Measurements from ENCODE around the gene PTPRO.
A peak's percentile ranks its signal among the peaks of the same experiment; 100 is the strongest.

The PTPRO gene

GRCh38 chr12:15620741-15621539 is 298.6 kb downstream of the PTPRO start:
- DNase-seq (ENCODE audit: extremely low spot score): no peak
- ChIA-PET POLR2A (no interaction called here), CTCF (no interaction called here)
- TF ChIP-seq CTCF (IDR thresholded peaks at IDR 0.05; ENCODE audit: control extremely low read depth, extremely low read depth, low read depth, missing control alignments): no peak

- TF ChIP-seq CTCF (IDR thresholded peaks at IDR 0.05; ENCODE audit: control extremely low read depth, extremely low read depth, low read depth, missing control alignments): no peak
- ChIA-PET CTCF (interaction anchor here (0.9 to 2.1 kb wide), 4 partner anchors 14 to 72 kb away, joined by 3 to 5 read pairs (median 3); no protein-coding TSS in a partner anchor), POLR2A (no interaction called here)
- no peak for DNase-seq (ENCODE audit: extremely low spot score)
Measured at GRCh38 chr12:15625075-15625474, 302.8 kb downstream of the PTPRO start.

- CTCF ChIA-PET: interaction anchor here (1.4 to 1.9 kb wide), 3 partner anchors 17 to 228 kb away, joined by 3 to 8 read pairs (median 3); no protein-coding TSS in a partner anchor
- POLR2A ChIA-PET: no interaction called here
- DNase-seq (ENCODE audit: extremely low spot score): no peak
- no peak for TF ChIP-seq CTCF (IDR thresholded peaks at IDR 0.05; ENCODE audit: control extremely low read depth, extremely low read depth, low read depth, missing control alignments)
Measured at GRCh38 chr12:15627995-15628945, 306.0 kb downstream of the PTPRO start.

GRCh38 chr12:15629108-15629507 is 306.8 kb downstream of the PTPRO start:
- ChIA-PET POLR2A (no interaction called here), CTCF (interaction anchor here (0.9 kb wide), 1 partner anchor 19 kb away, joined by 3 read pairs; no protein-coding TSS in a partner anchor)
- DNase-seq (ENCODE audit: extremely low spot score): peak; percentile 15
- TF ChIP-seq CTCF (IDR thresholded peaks at IDR 0.05; ENCODE audit: control extremely low read depth, extremely low read depth, low read depth, missing control alignments): no peak

GRCh38 chr12:15629761-15630160 is 307.5 kb downstream of the PTPRO start:
- DNase-seq (ENCODE audit: extremely low spot score): no peak
- POLR2A ChIA-PET: no interaction called here
- no peak for TF ChIP-seq CTCF (IDR thresholded peaks at IDR 0.05; ENCODE audit: control extremely low read depth, extremely low read depth, low read depth, missing control alignments)
- CTCF ChIA-PET: interaction anchor here (0.9 kb wide), 1 partner anchor 20 kb away, joined by 3 read pairs; no protein-coding TSS in a partner anchor

- POLR2A ChIA-PET: no interaction called here
- DNase-seq (ENCODE audit: extremely low spot score): no peak
- CTCF ChIA-PET: no interaction called here
- TF ChIP-seq CTCF (IDR thresholded peaks at IDR 0.05; ENCODE audit: control extremely low read depth, extremely low read depth, low read depth, missing control alignments): no peak
Measured at GRCh38 chr12:15631007-15631715, 308.9 kb downstream of the PTPRO start.

Measured in GM10248 (cell line).